Stimulated activated CD8-positive, alpha-beta memory T cell treated with anti-CD3 and anti-CD28 coated beads, Interleukin-12 subunit alpha, Interleukin-12 subunit beta, amount 100 ng/mL, for 24 hours (primary cell): ENCODE data around the gene PROM2.

Experiments
- DNase-seq: peaks from one replicate; pipeline ENCODE4 v3.0.0-alpha.2; 2020; ENCODE audit errors: extremely low read depth

The PROM2 gene

DNA sequence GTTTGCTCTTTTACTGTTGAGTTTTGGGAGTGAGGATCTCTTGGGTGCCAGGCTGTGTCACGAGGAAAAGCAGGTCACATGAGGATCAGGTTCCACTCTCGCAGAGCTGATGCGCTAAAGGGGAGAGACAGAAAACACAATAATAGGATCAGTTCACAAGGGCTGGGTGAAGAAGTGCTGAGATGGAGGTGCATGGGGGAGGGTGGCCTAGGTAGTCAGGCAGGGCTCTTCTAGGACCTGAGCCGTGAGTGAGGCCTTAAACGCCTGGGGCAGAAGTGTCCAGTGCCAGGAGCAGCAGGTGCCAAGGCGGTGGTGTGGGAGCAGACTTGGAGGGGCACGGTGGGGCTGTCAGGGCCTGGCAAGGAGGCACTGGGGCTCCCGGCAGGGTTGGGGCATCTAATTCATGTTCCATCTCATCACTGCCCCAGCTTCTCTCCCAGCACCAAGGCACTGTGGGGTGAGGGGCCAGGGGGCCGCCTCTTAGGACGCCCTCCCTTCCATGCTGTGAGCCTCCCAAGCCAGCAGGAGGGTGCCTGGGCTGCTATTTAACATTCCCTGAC lies 32.2 kb downstream of the PROM2 start:
- DNase-seq = no peak

DNA sequence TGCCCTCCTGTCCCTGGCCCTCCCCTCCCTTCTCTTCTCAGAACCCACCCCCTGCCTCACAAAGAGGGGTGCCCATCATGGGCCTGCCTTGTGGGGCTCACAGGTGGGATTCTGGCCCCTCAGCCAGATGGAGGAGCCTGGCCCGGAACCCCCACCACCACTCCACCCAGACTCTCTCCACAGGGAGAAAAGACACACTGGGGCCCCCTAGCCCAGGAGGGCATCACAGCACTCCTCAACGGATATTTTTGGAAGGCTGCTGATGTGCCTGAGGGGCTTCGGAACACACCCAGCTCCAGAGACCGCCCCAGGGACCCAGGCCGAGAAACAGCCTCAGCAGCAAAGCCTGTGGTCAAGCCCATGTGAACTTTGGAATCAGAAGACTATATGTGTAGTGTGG lies 32.8 kb downstream of the PROM2 start:
- DNase-seq = no peak

DNA sequence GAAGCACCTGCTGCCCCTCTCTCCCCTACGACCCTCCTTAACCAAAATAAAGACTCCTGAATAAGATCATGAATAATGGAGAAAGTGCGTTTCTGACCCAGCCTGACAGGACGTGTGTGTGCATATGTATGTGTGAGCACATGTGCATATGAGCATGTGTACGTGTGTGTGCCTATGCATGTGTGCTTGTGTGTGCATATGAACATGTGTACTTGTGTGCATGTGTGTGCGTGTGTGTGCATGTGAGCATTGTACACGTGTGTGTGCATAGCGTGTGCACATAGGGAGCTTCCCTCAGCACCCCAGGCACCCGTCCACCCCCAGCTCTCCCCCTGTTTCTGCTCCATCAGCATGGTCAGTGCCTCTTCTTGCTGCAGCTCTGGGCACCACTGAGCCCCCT lies 33.6 kb downstream of the PROM2 start:
- DNase-seq = no peak

DNA sequence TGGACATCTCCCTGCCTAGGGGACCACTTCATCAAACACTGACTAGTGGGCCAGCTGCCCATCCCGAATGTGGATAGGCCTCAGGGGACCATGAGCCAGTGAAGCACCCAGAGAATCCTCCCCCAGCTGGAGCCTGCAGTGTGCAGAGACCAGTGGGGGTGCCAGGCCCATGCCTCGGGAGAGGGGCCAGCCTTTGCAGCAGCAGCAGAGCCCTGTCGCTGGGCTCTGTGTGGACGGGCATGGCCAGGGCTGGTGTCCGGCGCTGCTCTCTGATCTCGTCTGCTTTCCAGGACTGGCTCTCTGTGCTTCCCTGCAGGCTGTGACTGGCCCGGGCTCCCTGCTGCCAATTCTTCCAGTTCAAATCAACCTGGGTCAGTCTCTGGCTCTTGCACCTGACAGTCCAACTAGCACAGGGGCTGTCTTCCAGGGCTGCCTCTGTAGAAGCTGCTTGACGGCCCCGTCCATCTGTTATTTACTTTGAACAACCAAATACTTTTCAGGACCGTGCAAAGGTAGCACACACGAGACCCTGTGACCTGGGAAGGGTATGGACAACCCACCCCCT lies 34.3 kb downstream of the PROM2 start:
- DNase-seq = no peak

DNA sequence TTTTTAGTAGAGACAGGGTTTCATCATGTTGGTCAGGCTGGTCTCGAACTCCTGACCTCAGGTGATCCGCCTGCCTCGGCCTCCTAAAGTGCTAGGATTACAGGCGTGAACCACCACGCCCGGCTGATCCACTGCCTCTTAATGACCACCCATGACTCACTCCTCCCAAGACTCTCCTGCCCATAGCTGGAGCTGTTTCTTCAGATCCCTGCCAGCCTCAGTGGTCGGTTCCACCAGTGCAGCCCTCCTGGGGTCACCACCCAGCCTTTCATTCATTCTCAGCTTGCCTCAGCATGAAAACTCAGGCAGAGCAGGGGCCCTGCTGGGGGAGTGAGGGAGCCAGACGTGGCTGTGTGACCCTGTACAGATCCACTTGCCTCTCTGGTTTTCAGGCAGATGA lies 35.4 kb downstream of the PROM2 start:
- no peak for DNase-seq

DNA sequence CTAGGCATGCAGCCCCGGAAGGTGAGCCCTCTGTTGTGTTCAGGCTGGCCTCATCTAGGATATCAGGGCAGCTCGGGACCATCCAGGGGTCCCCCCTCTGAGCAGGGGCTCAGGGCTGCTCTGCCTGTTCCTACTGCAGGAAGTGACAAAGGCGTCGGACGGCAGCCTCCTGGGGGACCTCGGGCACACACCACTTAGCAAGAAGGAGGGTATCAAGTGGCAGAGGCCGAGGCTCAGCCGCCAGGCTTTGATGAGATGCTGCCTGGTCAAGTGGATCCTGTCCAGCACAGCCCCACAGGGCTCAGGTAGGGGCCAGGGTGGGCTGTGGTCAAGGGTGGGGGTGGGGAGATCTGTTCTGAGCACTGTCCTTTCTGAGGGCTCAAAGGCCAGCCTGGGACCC lies 36.0 kb downstream of the PROM2 start:
- DNase-seq = no peak

DNA sequence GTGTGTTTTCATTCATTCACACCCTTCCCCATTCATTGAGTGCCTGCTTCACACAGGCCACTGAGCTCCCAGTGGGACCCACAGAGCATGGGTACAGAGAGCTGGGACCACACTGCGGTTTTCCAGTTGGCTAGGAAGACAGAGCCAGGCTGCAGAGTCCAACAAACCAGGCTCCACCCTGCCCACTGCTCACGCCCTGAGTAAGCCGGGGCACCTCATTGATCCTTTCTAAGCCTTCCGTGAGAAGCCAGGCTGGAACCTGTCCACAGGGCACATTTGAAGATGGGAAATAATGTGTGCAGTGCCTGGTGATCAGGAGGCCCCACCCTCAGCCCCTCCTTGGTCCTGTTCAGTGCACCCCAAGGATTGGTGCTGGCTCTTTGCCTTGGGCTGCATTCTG lies 36.4 kb downstream of the PROM2 start:
- DNase-seq = no peak

DNA sequence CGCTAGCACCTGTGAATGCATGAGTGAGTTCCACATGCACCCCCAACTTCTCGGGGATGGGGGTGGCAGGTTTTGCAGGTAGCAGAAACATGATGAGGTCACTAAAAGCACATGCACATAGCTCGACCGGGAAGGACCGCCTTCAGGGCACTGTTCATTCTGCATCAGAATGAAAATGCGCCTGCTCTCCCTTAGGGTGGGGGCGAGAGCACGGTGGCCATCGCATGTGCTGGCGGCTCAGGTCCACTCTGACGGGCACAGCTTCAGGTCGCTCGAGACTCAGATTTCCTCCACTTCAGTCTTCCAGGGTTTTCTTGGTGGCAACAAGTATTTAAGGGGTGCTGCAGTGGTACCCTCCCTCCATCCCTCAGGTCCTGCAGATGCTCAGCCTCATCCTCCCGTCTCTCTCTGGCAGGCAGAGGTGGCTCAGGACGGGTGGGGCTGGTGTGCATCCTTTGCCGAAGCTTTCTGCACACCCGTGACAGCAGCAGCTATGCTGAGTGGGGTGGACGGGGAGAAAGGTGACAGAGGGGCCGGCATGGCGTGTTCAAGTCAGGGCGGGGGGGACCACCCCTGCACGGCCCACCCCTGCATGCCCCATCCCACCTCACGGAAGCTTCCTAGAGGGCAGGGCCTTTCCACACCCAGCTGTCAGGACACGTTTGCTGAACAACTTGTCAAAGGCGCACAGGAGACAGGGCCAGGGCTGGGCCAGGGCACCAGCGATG lies 37.7 kb downstream of the PROM2 start:
- DNase-seq = no peak

DNA sequence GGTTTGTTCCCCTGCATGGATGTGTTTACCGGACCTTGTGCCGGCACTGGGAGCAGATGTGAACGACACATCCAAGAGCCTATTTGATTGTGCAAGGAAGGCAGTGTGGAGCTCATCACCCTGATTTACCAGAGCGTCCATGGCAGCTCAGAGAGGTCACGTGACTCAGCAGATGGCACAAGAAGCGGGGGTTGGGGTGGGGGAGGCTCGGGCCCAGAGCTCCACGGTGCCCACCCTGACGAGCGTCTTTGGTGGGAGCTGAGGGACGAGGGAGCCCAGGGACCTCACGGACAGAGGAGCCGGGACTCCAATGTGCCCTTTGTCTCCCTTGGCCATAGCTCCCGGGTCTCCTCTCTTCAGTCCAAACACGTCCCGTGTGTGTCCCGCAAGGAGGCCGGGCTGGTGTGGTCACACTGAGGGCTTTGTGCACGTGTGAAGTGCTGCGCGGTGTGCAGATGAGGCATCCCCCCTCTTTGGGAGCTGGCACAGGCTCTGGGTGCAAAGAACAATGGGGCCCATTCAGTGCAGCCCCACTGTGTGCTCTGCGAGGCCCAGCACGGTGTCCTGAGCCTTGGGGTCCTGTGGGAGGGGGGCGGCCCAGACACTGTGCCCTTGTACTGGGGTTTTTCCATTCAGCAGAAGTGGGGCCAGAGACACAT lies 38.4 kb downstream of the PROM2 start:
- DNase-seq = no peak

DNA sequence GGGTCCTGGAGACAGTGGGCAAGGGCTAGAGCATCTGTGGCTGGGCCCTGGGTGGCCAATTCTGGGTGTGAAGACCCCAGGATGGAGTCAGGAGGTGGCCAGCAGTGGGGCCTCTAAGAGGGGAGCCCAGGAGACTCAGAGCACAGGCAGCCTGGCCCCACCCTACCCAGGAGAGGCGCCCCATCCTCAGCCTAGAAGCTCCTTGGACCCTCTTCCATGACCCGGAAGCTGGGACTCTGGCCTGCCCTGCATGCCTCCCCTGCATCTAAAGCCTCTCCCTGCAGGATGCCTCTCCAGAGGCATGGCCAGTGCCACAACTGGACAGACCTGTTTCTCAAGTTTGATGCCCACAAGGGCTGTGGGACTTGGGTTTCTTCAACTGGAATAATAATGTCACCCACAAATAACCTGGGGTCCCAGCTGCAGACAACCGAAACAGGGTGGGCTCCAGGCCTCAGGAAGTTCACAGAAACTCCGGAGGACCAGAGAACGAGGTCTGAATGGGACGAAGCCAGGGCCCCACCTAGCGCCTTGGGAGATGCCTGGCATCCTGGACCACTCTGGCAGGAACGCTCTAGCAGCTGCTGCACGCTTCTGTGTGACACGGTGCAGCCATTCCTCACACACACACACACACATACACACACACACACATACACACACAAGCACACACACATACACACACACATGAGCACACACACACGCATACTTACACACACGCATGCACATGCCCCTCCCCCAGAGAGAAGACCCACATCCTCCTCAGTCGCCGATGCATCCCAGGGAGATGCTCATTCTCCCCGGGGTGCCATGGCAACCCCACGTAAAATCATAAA lies 39.3 kb downstream of the PROM2 start:
- no peak for DNase-seq

DNA sequence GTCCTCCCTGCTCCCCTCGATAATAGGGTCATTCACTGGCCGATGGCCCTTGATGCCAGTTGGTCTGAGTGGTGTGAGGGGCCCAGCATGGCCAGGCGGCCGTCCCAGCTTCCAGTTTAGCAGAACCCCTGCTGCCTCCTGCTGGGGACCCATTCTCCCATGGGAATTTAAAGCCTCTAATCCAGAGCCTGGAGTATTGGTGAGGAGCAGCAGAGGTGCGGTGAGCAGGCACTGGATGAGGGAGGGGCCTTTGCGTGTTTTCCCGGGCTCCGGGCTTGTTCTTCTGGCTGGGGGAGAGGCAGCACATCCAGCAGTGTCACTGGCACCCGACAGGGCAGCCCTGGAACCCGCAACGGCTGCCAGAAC lies 40.3 kb downstream of the PROM2 start:
- DNase-seq = no peak

DNA sequence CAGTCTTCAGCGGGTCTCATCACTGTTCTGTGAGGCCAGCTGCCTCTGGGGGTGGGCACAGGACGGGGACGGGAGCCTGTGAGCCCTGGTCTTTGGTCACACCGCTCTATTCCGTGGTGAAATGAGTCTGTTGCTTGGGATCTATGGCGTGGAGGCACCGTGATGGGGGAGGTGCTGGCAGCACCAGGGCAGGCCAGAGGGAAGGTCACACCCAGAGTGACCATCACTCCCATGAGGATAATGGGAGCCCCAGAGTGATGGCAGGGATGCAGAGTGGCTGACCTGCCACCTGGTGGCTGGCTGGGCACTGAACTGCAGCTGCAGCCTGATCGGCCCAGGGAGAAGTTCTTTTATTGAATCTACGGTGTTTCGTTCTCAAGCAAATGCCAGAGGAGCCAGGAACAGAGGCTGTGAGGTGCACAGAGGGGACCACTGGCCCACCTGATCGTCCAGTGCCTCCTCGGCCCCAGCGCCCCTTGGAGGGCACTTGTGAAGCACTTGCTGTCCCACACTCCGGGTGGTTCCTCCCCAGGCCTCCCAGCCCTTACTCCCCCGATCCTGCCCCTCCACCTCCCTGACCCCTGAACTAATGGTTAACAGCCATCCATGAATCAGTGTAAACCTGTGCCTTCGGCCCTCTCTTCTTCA lies 40.8 kb downstream of the PROM2 start:
- no peak for DNase-seq

DNA sequence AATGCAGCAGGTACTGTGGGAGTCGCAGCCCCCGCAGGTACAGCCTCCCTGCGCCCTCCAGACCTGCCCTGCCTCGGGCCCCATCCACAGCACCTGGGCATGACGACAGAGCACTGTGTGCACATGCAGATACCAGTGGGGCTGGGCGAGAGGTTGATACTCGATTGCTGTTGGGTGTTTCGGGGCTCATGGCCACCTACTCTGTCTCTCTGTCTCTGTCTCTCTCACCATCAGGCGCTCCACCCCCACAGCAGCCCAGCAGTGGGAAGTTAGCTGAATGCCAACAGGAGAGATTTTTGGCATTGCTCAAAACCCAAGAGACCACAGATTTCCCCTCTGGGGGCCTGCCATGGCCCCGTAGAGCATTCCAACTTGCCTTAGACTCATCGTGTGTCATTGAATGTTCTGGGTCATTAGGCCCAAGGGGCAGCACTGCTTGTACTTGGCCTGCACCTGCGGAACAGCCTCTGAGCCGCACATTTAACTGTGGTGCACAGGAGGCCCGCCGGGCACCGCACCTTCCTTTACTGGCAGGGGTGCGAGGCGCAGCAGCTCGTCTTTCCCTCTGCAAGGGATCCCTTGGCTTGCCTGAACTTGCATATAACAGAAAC lies 41.7 kb downstream of the PROM2 start:
- no peak for DNase-seq

DNA sequence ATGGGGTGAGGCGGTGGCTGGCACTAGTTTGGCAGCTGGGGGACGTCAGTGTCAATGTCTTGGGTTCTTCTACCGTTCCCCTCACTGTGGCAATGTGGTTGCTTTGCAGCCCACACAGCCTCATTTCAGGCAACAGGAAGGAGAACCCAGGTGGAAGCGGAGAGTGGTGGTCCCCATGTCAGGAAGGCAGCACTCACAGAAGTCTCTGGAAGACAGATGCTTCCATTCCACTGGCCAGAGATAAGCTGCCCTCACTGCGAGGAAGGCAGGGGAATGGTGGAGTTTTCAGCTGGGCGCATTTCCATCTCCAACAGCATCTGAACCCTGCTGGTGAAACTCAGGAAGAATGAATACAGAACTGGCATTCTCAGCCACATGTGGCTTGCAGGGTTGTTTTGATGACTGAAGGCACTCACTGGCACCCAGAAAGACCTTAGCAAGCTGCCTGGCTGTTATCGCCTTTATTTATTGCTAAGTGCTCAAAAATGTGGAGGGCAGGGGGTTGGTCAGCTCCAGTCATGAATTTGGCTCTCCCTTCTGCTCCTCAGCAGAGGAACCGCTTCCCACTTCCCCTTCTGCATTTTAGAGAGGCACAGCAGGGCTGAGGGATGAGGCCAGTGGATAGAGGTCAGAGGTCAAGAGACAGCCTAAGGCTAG lies 42.3 kb downstream of the PROM2 start:
- DNase-seq = no peak

DNA sequence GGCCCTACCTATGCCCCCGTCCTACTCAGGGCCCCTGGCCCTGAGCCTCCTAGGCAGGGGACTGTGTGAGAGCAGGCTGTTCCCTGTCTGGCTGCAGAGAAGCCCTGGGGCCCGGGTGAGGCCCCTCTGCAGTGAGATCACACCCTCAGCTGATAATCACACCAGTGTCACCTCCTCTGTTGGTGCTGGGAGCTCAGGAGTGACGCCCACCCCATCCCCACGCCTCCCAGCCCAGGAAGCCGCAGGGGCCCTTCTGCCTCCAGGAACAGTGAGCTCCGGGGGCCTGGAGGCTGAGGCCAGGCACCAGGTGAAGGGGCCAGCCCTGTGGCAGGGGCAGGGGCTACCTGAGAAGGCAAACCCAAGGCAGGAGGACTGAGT lies 42.9 kb downstream of the PROM2 start:
- DNase-seq = no peak

DNA sequence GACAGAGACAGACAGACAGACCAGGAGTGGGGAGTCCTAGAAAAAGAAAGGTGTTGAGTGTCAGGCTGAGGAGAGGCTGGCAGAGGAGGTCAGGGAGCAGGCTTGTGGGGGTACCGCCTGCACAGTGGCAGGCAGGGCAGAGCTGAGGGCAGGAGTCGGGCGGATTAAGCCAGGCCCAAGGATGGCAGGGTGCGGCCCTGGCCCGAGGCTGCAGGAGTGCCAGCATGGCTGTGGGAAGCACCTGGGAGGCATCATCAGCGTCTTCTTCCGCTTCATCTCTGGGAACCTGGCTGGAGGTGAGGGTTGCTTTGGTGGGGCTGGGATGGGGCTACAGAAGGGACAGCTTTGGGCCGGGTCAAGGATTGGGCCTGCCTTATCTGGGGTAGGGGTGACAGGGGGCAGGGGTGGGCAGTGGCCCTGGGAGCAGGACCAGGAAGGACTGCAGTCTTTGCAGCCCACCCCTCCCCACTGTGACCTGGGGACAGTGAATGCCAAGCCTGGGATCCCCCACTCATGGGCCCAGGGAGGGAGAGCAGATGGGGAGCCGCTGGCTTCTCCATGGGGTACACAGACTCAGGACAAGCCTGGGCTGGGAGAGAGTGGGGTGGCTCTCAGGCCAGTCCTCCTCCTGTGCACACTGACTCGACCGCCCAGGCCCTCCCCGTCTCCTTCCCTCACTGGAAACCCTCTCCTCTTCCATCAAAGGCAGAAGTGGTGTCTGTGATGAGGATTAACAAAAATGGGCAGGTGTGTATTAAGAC lies 43.6 kb downstream of the PROM2 start:
- no peak for DNase-seq

DNA sequence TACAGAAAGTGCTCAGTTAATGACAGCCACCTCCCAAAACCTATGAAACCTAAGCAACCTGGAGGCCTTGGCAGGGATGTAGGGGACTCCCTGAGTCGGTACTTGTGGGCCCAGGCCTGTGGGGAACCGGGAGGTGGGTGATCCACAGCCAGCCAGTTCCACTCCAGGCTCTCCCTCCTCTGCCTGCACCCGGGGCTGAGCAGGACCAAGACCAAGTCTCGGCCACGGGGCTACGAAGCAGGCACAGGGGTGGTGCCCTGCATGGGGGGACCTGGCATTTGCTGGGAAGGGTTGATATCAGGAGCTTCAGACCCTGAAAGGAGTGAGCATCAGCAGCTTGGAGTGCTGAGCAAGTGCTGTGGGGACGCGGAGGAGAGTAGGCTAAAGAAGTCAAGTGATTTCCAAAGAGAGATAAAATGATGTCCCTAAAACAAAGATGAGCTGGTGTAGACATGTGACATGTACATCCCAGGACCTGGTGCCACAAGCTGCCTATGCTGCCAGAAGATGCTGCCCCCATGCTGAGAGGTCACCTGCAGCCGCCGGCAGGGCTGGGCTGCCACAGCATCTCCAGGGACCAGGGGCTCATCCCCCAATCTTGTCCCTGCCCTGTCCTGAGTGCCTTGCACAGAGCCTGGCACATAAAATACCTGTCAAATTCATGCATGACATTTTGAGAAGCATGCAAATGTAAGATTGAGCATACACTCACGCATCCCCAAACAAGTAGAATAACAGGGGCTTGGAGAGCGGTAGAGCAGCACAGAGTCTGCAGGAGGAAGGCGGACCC lies 44.4 kb downstream of the PROM2 start:
- no peak for DNase-seq

DNA sequence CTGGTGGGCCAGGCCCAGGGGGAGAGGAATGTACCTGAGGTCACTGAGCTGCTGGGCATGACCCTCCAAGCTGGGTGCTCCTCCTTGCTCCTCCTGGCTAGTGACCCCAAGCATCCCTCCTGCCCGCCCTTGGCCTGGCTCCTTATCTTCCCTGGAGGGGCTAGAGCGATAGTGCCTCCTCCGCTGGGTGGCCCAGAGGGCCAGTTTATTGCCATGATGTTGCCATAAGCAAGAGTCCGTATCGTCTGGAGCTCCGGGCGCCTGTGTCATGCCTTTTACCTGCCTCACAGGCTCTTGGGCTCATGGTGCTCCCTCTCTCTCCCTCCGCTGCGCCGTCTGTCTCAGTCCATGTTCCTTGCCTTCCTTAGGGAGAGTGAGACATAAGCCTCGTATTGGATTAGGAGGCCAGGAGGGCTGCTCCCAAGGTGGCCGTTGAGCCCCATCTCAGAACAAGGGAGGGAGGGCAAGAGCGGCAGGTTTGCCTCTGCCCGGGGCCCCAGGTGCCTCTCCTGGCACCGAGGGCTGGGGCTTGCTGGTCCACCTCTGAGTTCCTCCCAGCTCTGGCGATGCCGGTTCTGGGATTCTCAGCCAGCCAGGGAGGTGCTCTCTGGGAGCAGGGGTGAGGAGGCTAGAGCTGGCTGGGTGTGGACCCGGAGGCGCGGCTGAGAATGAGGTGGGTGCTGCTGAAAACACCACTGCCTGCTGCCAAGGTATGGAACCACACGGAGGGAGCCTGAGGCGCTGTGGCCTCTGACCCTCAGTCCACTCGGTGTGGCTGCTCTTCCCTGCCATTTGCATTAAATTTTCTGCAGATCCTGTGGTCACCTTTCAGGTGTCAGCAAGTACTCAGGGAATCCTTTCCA lies 45.5 kb downstream of the PROM2 start:
- no peak for DNase-seq
